Parathyroid adenoma (tissue), 2 donors: ENCODE measurements around the gene TTLL13.
A peak's percentile ranks its signal among the peaks of the same experiment; 100 is the strongest.

Experiments used
- H2AFZ ChIP-seq: fragments of 300-600 bp; sonication (generic); one replicate; pipeline ENCODE4 v1.7.0; 2017; ENCODE audit warnings: antibody characterized with exemption, mild to moderate bottlenecking
- H3K27ac ChIP-seq: fragments of 300-600 bp; sonication (generic); one replicate; pipeline ENCODE4 v1.7.0; 2017
- H3K27me3 ChIP-seq: fragments of 300-600 bp; sonication (generic); one replicate; pipeline ENCODE4 v1.7.0; 2017; ENCODE audit warnings: low read length; ENCODE audit not compliant: control insufficient read depth, insufficient read depth
- H3K36me3 ChIP-seq: fragments of 300-600 bp; sonication (generic); one replicate; pipeline ENCODE4 v1.7.0; 2017; ENCODE audit warnings: low read length; ENCODE audit not compliant: control insufficient read depth, insufficient read depth
- H3K4me1 ChIP-seq: fragments of 300-600 bp; sonication (generic); one replicate; pipeline ENCODE4 v1.7.0; 2017; ENCODE audit warnings: control low read depth
- H3K4me2 ChIP-seq: fragments of 300-600 bp; sonication (generic); one replicate; pipeline ENCODE4 v1.7.0; 2017; ENCODE audit warnings: low read length
- H3K4me3 ChIP-seq: fragments of 300-600 bp; sonication (generic); one replicate; pipeline ENCODE4 v1.7.0; 2017; ENCODE audit warnings: low read depth, low read length
- H3K79me2 ChIP-seq: fragments of 300-600 bp; sonication (generic); one replicate; pipeline ENCODE4 v1.7.0; 2017; ENCODE audit warnings: control low read depth
- H3K9ac ChIP-seq: fragments of 300-600 bp; sonication (generic); one replicate; pipeline ENCODE4 v1.7.0; 2017; ENCODE audit warnings: mild to moderate bottlenecking
- H3K9me3 ChIP-seq: fragments of 300-600 bp; sonication (generic); one replicate; pipeline ENCODE4 v1.7.0; 2017; ENCODE audit warnings: low read length; ENCODE audit not compliant: control insufficient read depth
- CTCF ChIP-seq: fragments of 300-600 bp; sonication (generic); IDR thresholded peaks from one replicate; pipeline ENCODE4 v1.7.0; 2017; ENCODE audit warnings: antibody characterized with exemption, mild to moderate bottlenecking
- donor health status: primary hyperparathyroidism.

The TTLL13 gene

GRCh38 chr15:90222547-90222946 is 26.8 kb upstream of the TTLL13 start:
- peak overlapping the region; percentile 92 for H3K27ac ChIP-seq
- no peaks in the 10 kb centered on the region for H3K36me3 ChIP-seq
- no peak overlapping the region for H3K4me3 ChIP-seq
- H3K4me1 ChIP-seq = peaks cover 14% of the 10 kb centered on the region
- H3K9me3 ChIP-seq = no peaks in the 10 kb centered on the region
- H3K9ac ChIP-seq = no peak overlapping the region
- H2AFZ ChIP-seq = no peak overlapping the region
- no peak for TF ChIP-seq CTCF
- H3K4me2 ChIP-seq = no peak overlapping the region
- H3K27me3 ChIP-seq = no peaks in the 10 kb centered on the region
- peaks cover 9% of the 10 kb centered on the region for H3K79me2 ChIP-seq

GRCh38 chr15:90223441-90224165 is 25.8 kb upstream of the TTLL13 start:
- Histone ChIP-seq H3K9me3 (no peaks in the 10 kb centered on the region), H3K27ac (no peak overlapping the region), H3K27me3 (no peaks in the 10 kb centered on the region), H3K4me3 (no peak overlapping the region), H3K9ac (no peak overlapping the region), H2AFZ (no peak overlapping the region), H3K79me2 (peaks cover under 1% of the 10 kb centered on the region), H3K36me3 (no peaks in the 10 kb centered on the region), H3K4me2 (no peak overlapping the region), H3K4me1 (peaks cover 14% of the 10 kb centered on the region)
- no peak for TF ChIP-seq CTCF

GRCh38 chr15:90225047-90225446 is 24.3 kb upstream of the TTLL13 start:
- Histone ChIP-seq H3K27me3 (no peaks in the 10 kb centered on the region), H3K9ac (no peak overlapping the region), H3K4me3 (no peak overlapping the region), H3K4me1 (peaks cover 14% of the 10 kb centered on the region), H2AFZ (no peak overlapping the region), H3K27ac (no peak overlapping the region), H3K9me3 (no peaks in the 10 kb centered on the region), H3K36me3 (no peaks in the 10 kb centered on the region), H3K4me2 (no peak overlapping the region), H3K79me2 (no peaks in the 10 kb centered on the region)
- no peak for TF ChIP-seq CTCF

GRCh38 chr15:90225504-90226234 is 23.7 kb upstream of the TTLL13 start:
- no peak overlapping the region for H2AFZ ChIP-seq
- no peak overlapping the region for H3K9ac ChIP-seq
- peaks cover 15% of the 10 kb centered on the region for H3K4me1 ChIP-seq
- H3K4me3 ChIP-seq = no peak overlapping the region
- TF ChIP-seq CTCF = no peak
- H3K9me3 ChIP-seq = no peaks in the 10 kb centered on the region
- H3K4me2 ChIP-seq = no peak overlapping the region
- no peak overlapping the region for H3K27ac ChIP-seq
- no peaks in the 10 kb centered on the region for H3K27me3 ChIP-seq
- no peaks in the 10 kb centered on the region for H3K36me3 ChIP-seq
- no peaks in the 10 kb centered on the region for H3K79me2 ChIP-seq
